ENCODE results near the gene SIRT4.
"Not testable (repeated sequence)": the region's sequence is repeated elsewhere in the genome, so short reads cannot be mapped to it uniquely, and the experiment has no call there.

The SIRT4 gene

DNA sequence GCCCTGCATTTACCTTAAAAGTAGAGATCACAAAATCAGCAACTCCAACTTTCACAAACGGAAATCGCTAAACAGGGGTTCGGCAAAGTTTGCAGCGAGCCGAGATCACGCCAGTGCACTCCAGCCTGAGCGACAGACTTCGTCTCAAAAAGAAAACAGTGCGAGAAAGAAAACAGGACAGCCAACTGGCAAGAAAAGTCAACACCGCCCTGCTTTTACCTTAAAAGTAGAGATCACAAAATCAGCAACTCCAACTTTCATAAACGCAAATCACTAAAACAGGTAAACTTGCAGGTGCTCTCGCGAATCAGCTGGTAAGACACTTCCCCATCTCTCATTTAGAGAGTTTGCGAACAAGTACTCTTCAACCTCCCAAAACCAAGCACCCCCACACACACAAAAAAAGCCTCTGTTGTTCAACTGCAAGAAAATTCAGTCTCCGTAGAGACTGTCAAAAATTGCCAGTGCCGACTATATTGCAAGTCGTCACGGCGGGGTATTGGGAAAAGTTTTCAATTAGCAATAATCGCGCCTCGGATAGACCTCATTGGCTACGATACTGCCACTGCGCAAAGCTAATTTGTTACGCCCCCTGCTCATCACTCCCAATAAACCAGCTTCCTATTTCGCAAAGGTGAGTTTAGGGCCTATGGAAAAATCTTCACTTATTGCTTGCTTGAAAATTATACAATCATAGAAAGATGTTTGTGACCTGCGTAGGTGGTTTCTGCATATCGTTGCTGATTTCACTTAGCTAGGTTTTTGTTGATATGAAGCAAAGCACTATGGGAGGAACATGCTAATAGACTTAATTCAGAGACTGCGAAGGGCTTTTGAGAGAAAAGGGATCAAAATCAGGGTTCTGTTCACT lies 9.2 kb upstream of the SIRT4 start, which contains the start of gene RNU4-1:
Gene RNU4-1 (minus strand): TSS at position 577 of the 871 bp plus-strand sequence.
- TF ChIP-seq POLR2A (IDR thresholded peaks at IDR 0.05; ENCODE audit: low read depth, low read length) = peak; percentile 95
- peak; percentile 38 for FAIRE-seq
- no peak for DNase-seq (ENCODE audit: insufficient read length, low spot score)

DNA sequence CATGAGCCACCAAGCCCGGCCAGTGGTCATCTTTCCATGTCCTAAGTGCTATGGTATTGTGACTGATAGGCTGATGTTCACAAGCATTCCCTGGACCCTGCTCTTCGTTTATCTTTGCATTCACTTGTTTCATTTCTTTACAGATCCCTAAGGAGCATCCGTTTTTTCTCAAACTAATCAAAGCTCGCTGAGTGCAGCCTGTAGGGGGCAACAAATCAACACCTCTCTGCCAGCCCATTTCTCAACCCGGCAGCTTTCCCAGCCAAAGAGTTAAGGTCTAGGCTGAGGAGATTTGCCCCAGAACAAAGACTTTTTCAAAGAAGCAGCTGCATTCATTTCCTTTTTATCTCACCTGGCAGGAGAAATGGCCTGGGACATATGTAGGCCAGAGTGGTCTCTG lies 12.1 kb downstream of the SIRT4 start:
- DNase-seq (ENCODE audit: insufficient read length, low spot score) (no peak), FAIRE-seq (no peak)
- TF ChIP-seq POLR2A (IDR thresholded peaks at IDR 0.05; ENCODE audit: low read depth, low read length) = no peak

GRCh38 chr12:120316798-120317223 lies 14.7 kb downstream of the SIRT4 start:
- DNase-seq (ENCODE audit: insufficient read length, low spot score) (no peak), FAIRE-seq (no peak)
- no peak for TF ChIP-seq POLR2A (IDR thresholded peaks at IDR 0.05; ENCODE audit: low read depth, low read length)

GRCh38 chr12:120317224-120318105 lies 15.3 kb downstream of the SIRT4 start:
- TF ChIP-seq POLR2A (IDR thresholded peaks at IDR 0.05; ENCODE audit: low read depth, low read length) = peak; percentile 72
- FAIRE-seq (peak; percentile 94), DNase-seq (ENCODE audit: insufficient read length, low spot score) (peak; percentile 96)

DNA sequence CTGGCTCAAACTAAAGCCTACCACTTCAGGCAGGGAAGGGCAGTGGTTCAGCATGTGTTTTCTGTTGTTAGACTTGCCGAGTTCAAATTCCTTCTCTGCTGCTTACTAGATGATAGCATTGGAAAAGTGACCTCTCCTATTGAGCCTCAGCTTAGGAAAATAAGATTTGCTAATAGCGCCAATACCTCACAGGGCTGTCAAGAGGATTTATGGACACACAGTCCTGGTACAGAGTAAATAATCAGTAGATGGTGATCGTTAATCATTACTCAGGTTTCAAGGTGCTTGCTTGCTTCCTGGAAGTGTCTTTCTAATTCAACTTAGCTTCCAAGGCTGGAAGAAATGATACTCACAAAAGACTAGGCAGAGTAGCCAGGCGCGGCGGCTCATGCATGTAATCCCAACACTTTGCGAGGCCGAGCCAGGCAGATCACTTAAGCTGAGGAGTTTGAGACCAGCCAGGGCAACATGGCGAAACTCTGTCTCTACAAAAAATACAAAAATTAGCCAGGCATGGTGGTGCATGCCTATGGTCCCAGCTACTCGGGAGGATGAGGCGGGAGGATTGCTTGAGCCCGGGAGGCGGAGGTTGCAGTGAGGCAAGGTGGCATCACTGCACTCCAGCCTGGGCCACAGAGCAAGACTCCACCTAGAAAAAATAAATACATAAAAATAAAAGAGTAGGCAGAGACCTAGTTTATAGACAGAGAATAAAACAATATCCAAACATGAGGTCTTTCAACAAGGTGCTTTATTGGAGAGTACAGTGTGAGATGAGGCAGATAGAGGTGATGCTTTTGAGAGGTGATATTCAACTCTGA lies 19.5 kb downstream of the SIRT4 start:
- DNase-seq (ENCODE audit: insufficient read length, low spot score) = no peak
- FAIRE-seq = no peak

GRCh38 chr12:120323772-120324171 lies 21.7 kb downstream of the SIRT4 start:
- DNase-seq (ENCODE audit: insufficient read length, low spot score) = no peak
- no peak for FAIRE-seq
- no peak for TF ChIP-seq POLR2A (IDR thresholded peaks at IDR 0.05; ENCODE audit: low read depth, low read length)

More for the DNA sequence above, 19.5 kb downstream of the SIRT4 start:
- no peak for TF ChIP-seq POLR2A (IDR thresholded peaks at IDR 0.05; ENCODE audit: low read depth, low read length)

GRCh38 chr12:120324841-120325417 lies 22.8 kb downstream of the SIRT4 start:
- DNase-seq (ENCODE audit: insufficient read length, low spot score) (no peak), FAIRE-seq (no peak)
- TF ChIP-seq POLR2A (IDR thresholded peaks at IDR 0.05; ENCODE audit: low read depth, low read length) = no peak

- TF ChIP-seq POLR2A (IDR thresholded peaks at IDR 0.05; ENCODE audit: low read depth, low read length) = no peak
- FAIRE-seq (no peak), DNase-seq (ENCODE audit: insufficient read length, low spot score) (no peak)
Observed at GRCh38 chr12:120327593-120327992, 25.5 kb downstream of the SIRT4 start, which contains the start of gene PLA2G1B. PLA2G1B (minus strand) TSS chr12:120327779; CDS start chr12:120327753, 26 bp downstream.

DNA sequence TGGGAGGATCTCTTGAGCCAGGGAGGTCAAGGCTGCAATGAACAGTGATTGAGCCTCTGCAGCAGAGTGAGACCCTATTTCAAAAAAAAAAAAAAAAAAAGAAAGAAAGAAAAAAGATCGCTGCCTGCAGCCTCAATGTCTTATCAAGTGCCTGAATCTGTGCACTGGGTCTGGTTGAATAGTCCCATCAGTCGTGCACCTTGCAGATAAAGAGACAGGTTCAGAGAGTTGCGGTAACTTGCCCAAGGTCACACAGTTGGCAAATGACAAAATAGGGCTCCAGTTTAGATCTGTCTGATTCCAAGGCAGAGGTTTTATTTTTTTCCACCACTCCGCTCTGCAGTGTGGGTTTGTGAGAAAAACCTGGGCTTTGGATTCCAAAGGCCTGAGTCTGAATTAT lies 26.1 kb downstream of the SIRT4 start:
- TF ChIP-seq POLR2A (IDR thresholded peaks at IDR 0.05; ENCODE audit: low read depth, low read length) = no peak
- FAIRE-seq = no peak

DNA sequence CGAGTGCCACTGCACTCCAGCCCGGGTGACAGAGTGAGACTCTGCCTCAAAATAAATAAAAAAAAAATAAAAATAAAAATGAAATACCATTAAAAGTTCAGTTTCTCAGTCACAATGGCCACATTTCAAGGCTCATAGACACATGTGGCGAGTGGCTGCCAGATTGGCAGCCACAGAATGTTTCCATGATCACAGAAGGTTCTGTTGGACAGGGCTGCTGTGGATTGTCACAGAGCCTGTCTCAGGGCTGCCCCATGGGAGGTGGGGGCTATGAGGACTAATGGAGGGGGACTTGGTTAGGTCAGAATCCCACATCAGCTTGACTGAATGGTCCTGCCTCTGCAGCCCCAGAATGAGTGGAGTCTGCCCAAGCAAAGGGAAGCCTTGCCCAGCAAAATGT lies 29.3 kb downstream of the SIRT4 start:
- DNase-seq (ENCODE audit: insufficient read length, low spot score) (no peak), FAIRE-seq (no peak)
- TF ChIP-seq POLR2A (IDR thresholded peaks at IDR 0.05; ENCODE audit: low read depth, low read length) = no peak

More for the DNA sequence above, 26.1 kb downstream of the SIRT4 start:
- DNase-seq (ENCODE audit: insufficient read length, low spot score) = no peak

- DNase-seq (ENCODE audit: insufficient read length, low spot score) = no peak
- TF ChIP-seq POLR2A (IDR thresholded peaks at IDR 0.05; ENCODE audit: low read depth, low read length) = no peak
- FAIRE-seq = no peak
Observed at GRCh38 chr12:120332041-120332440, 29.9 kb downstream of the SIRT4 start.

- TF ChIP-seq POLR2A (IDR thresholded peaks at IDR 0.05; ENCODE audit: low read depth, low read length) = no peak
- FAIRE-seq (no peak), DNase-seq (ENCODE audit: insufficient read length, low spot score) (no peak)
Observed at GRCh38 chr12:120332523-120332922, 30.4 kb downstream of the SIRT4 start.

DNA sequence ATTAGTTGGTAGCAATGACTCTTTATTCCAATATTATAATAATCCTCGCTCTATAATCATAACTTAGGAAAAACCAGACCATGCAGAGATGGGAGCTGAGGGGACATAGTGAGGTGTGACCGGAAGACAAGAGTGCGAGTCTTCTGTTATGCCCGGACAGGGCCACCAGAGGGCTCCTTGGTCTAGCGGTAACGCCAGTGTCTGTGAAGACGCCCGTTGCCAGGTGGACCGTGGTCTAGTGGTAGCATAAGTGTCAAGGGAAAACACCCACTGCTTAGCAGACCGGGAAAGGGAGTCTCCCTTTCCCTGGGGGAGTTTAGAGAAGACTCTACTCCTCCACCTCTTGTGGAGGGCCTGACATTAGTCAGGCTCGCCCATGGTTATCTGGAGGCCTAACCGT lies 33.3 kb downstream of the SIRT4 start:
- not testable (repeated sequence) for FAIRE-seq; DNase-seq (ENCODE audit: insufficient read length, low spot score)

DNA sequence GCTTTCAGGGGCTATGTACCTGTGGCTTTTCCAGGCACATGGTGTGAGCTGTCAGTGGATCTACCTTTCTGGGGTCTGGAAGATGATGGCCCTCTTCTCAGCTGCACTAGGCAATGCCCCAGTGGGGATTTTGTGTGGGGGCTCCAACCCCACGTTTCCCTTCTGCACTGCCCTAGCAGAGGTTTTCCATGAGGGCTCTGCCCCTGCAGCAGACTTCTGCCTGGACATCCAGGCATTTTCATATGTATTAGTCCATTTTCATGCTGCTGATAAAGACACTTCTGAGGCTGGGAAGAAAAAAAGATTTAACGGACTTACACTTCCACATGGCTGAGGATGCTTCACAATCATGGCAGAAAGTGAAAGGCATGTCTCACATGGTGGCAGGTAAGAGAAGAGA lies 34.3 kb downstream of the SIRT4 start:
- FAIRE-seq; DNase-seq (ENCODE audit: insufficient read length, low spot score): not testable (repeated sequence)
